Fibroblast of the aortic adventitia (primary cell): Measurements from ENCODE around the gene KSR1. TPM values are rescaled to one million over a fixed set of nuclear protein-coding genes. Genes with fewer than 3 reads are reported as not detected.
"Not testable (repeated sequence)": the region's sequence is repeated elsewhere in the genome, so short reads cannot be mapped to it uniquely, and the experiment has no call there.

Experiments
- DNase-seq: peaks from one replicate; pipeline ENCODE4 v3.0.0-alpha.2; 2010; ENCODE audit warnings: low read depth
- H3K4me3 ChIP-seq: 2 replicates; pipeline ENCODE4 v1.5.1; 2011; ENCODE audit warnings: low read depth, mild to moderate bottlenecking, control low read depth, low read length, moderate library complexity
- total RNA-seq: library from RNA; depleted of rRNA; stranded (reverse); fragments of >200 nt; gene quantifications from 2 replicates; pipeline ENCODE4 v1.2.3, GENCODE V29; 2012; ENCODE audit warnings: low replicate concordance
- TF ChIP-seq, protein P1 (sequence below): IDR thresholded peaks from 2 replicates; pipeline ENCODE4 v1.5.1; 2011; ENCODE audit warnings: mild to moderate bottlenecking, low read length, control low read depth, inconsistent platforms; ENCODE audit not compliant: insufficient read depth

Gene KSR1
- total RNA-seq, 1 donor: 19.4 TPM

DNA sequence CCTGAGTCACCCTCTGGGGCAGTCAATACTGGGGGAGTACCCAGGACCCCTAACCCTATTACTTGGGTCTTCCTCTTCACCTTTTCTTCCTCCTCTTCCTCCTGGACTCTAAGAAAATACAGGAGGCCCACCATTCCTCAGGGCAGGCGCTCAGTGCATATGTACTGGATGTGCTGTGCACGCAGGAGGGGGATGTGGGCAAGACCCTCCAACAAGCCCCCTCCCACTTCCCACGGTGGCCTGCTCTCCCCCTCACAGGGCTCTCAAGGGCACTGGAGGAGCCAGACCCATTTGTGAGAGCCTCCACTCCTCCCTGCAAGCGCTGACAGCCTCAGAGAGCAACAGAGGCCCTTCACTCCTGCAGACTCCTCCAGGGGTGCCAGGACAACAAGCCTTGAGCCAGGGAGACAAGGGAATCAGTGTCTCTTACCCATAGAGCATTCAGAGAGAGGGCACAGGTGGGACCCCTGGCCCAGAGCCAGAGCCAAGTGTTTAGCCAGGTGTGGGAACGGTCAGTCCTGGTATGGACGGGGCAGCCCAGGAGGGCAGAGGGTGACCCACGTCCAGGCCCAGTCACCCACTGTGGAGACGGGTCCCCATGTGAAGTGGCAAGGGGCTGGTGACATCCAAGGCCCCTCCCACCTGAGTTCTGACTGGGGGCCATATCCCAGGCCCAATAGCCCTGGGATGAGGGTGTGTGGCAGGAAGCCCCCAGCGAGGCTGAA, 27.3 kb upstream of the KSR1 start:
- TF ChIP-seq, protein P1, sequence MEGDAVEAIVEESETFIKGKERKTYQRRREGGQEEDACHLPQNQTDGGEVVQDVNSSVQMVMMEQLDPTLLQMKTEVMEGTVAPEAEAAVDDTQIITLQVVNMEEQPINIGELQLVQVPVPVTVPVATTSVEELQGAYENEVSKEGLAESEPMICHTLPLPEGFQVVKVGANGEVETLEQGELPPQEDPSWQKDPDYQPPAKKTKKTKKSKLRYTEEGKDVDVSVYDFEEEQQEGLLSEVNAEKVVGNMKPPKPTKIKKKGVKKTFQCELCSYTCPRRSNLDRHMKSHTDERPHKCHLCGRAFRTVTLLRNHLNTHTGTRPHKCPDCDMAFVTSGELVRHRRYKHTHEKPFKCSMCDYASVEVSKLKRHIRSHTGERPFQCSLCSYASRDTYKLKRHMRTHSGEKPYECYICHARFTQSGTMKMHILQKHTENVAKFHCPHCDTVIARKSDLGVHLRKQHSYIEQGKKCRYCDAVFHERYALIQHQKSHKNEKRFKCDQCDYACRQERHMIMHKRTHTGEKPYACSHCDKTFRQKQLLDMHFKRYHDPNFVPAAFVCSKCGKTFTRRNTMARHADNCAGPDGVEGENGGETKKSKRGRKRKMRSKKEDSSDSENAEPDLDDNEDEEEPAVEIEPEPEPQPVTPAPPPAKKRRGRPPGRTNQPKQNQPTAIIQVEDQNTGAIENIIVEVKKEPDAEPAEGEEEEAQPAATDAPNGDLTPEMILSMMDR: no peak
- no peak overlapping the region for H3K4me3 ChIP-seq
- DNase-seq: no peak

DNA sequence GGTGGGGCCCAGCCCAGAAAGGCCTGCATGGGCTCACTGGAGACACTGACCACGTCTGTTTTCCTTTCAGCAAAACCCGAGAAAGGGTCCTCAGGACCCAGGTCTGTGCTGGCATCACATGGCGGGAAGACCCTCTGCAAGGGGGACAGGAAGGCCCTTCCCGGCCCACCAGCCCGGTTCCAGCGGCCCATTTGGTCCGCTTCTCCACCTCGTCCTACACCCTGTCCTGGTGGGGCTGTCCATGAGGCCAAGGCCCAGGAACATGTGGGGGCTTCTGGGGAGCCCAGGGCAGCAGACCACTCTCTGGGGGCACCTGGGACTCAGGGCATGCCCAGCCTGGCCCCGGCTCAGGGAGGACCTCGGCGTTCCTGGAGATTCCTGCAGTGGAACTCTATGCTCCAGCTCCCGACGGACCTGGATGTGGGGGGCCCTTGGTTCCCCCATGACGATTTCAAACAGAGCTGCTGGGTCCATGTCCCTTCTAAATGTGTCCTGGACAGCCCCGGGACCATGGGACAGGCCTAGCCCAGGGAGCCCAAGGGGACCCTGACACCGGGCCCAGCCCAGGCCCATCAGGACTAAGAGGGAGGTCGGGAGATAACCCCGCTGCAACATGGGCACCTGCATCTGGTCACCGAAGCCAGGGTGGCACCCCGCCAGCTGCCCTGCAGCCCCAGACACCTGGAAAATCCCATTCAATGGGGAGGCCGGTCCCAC, 26.4 kb upstream of the KSR1 start:
- no peak overlapping the region for H3K4me3 ChIP-seq
- TF ChIP-seq, protein P1: no peak
- DNase-seq: no peak

DNA sequence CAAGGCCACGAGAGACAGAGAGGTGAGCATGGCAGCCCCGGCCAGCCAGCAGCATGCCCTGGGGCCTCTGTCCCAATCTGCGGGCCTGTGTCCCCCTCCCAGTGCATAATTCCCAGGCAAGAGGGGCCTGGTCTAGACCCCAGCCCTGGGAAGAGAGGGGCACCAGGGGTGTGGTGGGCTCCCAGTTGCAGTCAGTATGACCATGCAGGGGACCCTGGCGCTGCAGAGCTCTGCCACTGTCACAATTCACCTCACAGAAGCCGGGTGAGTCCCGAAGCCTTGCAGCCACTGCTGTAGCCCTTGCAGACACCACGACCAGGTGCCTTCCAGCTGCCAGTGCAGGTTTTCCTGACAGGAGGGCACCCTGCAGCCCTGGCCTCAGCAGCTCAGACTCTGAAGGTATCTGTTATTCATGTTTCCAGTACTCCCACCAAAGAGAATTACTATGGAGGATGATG, 25.8 kb upstream of the KSR1 start:
- no peak for DNase-seq
- TF ChIP-seq, protein P1: no peak
- no peak overlapping the region for H3K4me3 ChIP-seq

DNA sequence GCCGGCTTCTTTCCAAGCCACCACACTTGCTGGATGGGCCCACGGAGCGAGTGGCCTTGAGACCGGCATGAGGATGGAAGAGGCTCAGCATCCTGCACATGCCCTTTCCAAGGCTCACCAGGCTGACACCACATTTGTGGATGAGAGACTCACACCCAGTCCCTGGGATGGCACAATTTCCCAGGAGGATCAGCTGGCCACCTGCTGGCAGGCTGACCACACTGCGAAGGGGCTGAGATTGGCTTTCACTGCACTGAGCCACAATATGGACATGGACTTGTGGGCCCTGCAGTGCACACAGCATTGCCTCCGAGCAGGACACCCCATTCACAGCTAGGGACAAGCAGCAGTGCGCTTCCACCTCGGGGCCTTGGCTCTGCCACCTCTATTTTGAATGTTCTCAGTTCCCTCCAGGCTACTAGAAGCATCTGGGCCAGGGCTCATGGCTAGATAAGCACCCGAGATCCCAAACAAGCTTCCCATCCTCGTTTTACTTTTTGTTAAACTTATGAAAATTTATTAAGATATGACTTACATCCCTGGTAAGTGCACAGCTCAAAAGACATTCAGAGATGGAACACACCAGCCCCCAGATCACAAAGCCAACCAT, 25.3 kb upstream of the KSR1 start:
- peak; percentile 43 for DNase-seq
- no peak overlapping the region for H3K4me3 ChIP-seq
- TF ChIP-seq, protein P1: peak; percentile 71

DNA sequence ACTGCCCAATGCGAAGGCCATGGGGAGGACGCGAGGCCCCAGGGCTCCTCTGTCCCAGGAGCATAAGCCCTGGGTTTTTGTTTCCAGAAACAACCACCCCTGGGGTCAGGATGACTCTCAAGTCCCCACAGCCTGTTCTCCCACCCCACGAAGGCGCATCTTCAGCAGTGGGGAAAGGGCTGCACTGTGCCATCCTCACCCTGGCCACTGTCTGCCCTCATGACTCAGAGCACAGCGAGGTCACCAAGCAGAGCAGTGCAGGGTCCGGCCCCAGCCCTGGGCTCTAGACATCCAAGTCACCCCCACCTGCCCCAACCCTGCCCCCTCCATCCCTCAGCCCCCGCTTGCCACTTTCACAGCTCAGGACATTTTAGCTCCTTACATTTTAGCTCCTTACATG, 22.7 kb upstream of the KSR1 start:
- TF ChIP-seq, protein P1: no peak
- H3K4me3 ChIP-seq: no peak overlapping the region
- no peak for DNase-seq

DNA sequence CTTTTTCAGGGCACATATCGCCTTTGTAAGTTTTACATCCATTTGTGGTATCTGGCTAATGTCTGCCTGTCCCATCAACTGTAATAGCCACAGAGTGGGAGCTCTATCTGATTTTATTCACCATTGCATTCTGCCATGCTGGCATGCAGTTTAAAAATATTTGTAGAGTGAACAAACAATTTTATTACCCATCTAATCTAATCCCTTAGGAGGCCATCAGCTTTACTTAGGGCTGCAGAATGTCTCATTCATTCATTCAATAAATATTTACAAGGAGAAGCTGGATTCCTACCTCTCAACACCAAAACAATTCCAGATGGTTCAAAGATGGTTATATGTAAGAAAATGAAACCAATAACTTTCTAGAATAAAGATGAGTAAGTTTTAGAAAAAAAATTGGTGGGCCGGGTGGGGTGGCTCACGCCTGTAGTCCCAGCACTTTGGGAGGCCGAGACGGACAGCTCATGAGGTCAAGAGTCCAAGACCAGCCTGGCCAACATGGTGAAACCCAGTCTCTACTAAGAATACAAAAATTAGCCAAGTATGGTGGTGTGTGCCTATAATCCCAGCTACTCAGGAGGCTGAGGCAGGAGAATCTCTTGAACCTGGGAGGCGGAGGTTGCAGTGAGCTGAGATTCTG, 20.7 kb upstream of the KSR1 start:
- not testable (repeated sequence) for H3K4me3 ChIP-seq, DNase-seq
